Stimulated activated CD4-positive, alpha-beta T cell treated with anti-CD3 and anti-CD28 coated beads, TNF-alpha, amount 100 ng/mL, for 24 hours (primary cell): ENCODE data around the gene NEMF.
A peak's percentile ranks its signal among the peaks of the same experiment; 100 is the strongest.
"Not testable (repeated sequence)": the region's sequence is repeated elsewhere in the genome, so short reads cannot be mapped to it uniquely, and the experiment has no call there.

ENCODE experiments used
- DNase-seq, 3 experiments: peaks; one replicate each; pipeline ENCODE4 v3.0.0-alpha.2; 2020; ENCODE audit warnings: low read depth in 3 of 3

The NEMF gene

GRCh38 chr14:49880267-49881064 lies 27.9 kb upstream of the NEMF start:
- DNase-seq, result no peak

- peak in 1 of 3 experiments; percentile 60 for DNase-seq
Measured at GRCh38 chr14:49879646-49880204, 27.1 kb upstream of the NEMF start.

GRCh38 chr14:49876563-49877127 lies 24.1 kb upstream of the NEMF start:
- no peak for DNase-seq

- DNase-seq, result no peak
Measured at GRCh38 chr14:49875640-49876198, 23.1 kb upstream of the NEMF start.

GRCh38 chr14:49873548-49873947 lies 21.0 kb upstream of the NEMF start:
- DNase-seq, result not testable (repeated sequence)

GRCh38 chr14:49870908-49871307 lies 18.3 kb upstream of the NEMF start:
- DNase-seq, result no peak

GRCh38 chr14:49868720-49869114 lies 16.1 kb upstream of the NEMF start:
- no peak for DNase-seq

GRCh38 chr14:49867831-49868719 lies 15.5 kb upstream of the NEMF start:
- DNase-seq, result peak; percentile 95 to 99 (median 96)

GRCh38 chr14:49865431-49865859 lies 12.9 kb upstream of the NEMF start:
- peak; percentile 60 to 80 (median 65) for DNase-seq

- no peak for DNase-seq
Measured at GRCh38 chr14:49863487-49864281, 11.1 kb upstream of the NEMF start.

GRCh38 chr14:49862089-49862673 lies 9.6 kb upstream of the NEMF start:
- peak; percentile 76 to 80 (median 79) for DNase-seq

- DNase-seq, result peak; percentile 36 to 53 (median 37)
Measured at GRCh38 chr14:49861699-49862088, 9.1 kb upstream of the NEMF start.

GRCh38 chr14:49860988-49861698 lies 8.6 kb upstream of the NEMF start:
- no peak for DNase-seq

- no peak for DNase-seq
Measured at GRCh38 chr14:49858383-49858782, 5.8 kb upstream of the NEMF start.

GRCh38 chr14:49857427-49858003 lies 4.9 kb upstream of the NEMF start:
- no peak for DNase-seq

GRCh38 chr14:49853572-49854375 lies 1.2 kb upstream of the NEMF start:
- peak; percentile 48 to 67 (median 51) for DNase-seq

GRCh38 chr14:49853158-49853477 lies 530 bp upstream of the NEMF start:
- no peak for DNase-seq

- DNase-seq, result no peak
Measured at GRCh38 chr14:49851813-49852212, 775 bp downstream of the NEMF start.
